Cardiac muscle cell (in vitro differentiated cells and primary cell): ENCODE data around the gene RFT1. TPM values are rescaled to one million over a fixed set of nuclear protein-coding genes. Genes with fewer than 3 reads are reported as not detected.

Experiments
- DNase-seq, 2 donors: peaks; one replicate each; pipeline versions ENCODE4 v3.0.0 to v3.0.0-alpha.2; 2010 to 2017; ENCODE audit warnings: low read depth in 1 of 2, low spot score in 1 of 2
- H3K27ac ChIP-seq: fragments of 200-600 bp; sonication (generic); 2 replicates; pipeline ENCODE4 v1.5.1; 2016
- H3K27me3 ChIP-seq: fragments of 200-600 bp; sonication (generic); 2 replicates; pipeline ENCODE4 v1.6.0; 2016; ENCODE audit warnings: control low read depth
- H3K36me3 ChIP-seq: fragments of 200-600 bp; sonication (generic); 2 replicates; pipeline ENCODE4 v1.5.1; 2016; ENCODE audit warnings: control low read depth
- H3K4me1 ChIP-seq: fragments of 200-600 bp; sonication (generic); 2 replicates; pipeline ENCODE4 v1.8.1; 2017; ENCODE audit warnings: low read depth, mild to moderate bottlenecking, mixed run types
- H3K4me3 ChIP-seq: fragments of 200-600 bp; sonication (generic); 2 replicates; pipeline ENCODE4 v1.5.1; 2016; ENCODE audit warnings: mild to moderate bottlenecking
- H3K9me3 ChIP-seq: fragments of 200-600 bp; sonication (generic); 2 replicates; pipeline ENCODE4 v1.5.1; 2017; ENCODE audit warnings: low read depth, mild to moderate bottlenecking, control low read depth
- CTCF ChIP-seq: IDR thresholded peaks from 2 replicates; pipeline ENCODE4 v1.5.1; 2012; ENCODE audit warnings: low read depth, mild to moderate bottlenecking, low read length
- polyA plus RNA-seq: library from polyadenylated mRNA; unstranded; fragments of >200 nt; fragmentation: Nextera tagmentation; extraction: Ambion mirVana; gene quantifications from 2 replicates; pipeline ENCODE4 v1.2.1, GENCODE V29; 2016
- total RNA-seq: library from RNA; depleted of rRNA; stranded (reverse); fragments of >200 nt; gene quantifications from 2 replicates; pipeline ENCODE4 v1.2.3, GENCODE V29; 2016

RFT1 gene
- total and polyA plus RNA-seq, 2 experiments from 2014 or later: 8.1 to 16.1 TPM

GRCh38 chr3:53103397-53104296 is 26.6 kb downstream of the RFT1 start:
- Histone ChIP-seq H3K4me3 (no peak overlapping the region), H3K36me3 (peaks cover 4% of the 10 kb centered on the region), H3K27me3 (peaks cover 56% of the 10 kb centered on the region), H3K4me1 (no peaks in the 10 kb centered on the region), H3K9me3 (no peaks in the 10 kb centered on the region), H3K27ac (no peak overlapping the region)
- peak in 1 of 2 donors; percentile 30 for DNase-seq
- no peak for TF ChIP-seq CTCF

GRCh38 chr3:53102601-53103147 is 27.6 kb downstream of the RFT1 start:
- Histone ChIP-seq H3K4me1 (no peaks in the 10 kb centered on the region), H3K27me3 (peaks cover 64% of the 10 kb centered on the region), H3K36me3 (peaks cover 4% of the 10 kb centered on the region), H3K27ac (no peak overlapping the region), H3K9me3 (no peaks in the 10 kb centered on the region), H3K4me3 (no peak overlapping the region)
- DNase-seq: no peak
- no peak for TF ChIP-seq CTCF

- DNase-seq: no peak
- TF ChIP-seq CTCF: no peak
- Histone ChIP-seq H3K36me3 (peaks cover 4% of the 10 kb centered on the region), H3K9me3 (no peaks in the 10 kb centered on the region), H3K27me3 (peaks cover 71% of the 10 kb centered on the region), H3K4me3 (no peak overlapping the region), H3K27ac (no peak overlapping the region), H3K4me1 (no peaks in the 10 kb centered on the region)
Observed at GRCh38 chr3:53101956-53102355, 28.3 kb downstream of the RFT1 start.

- Histone ChIP-seq H3K27me3 (peaks cover 79% of the 10 kb centered on the region), H3K36me3 (peaks cover 4% of the 10 kb centered on the region)
Observed at GRCh38 chr3:53100818-53101466, 29.3 kb downstream of the RFT1 start.

More at GRCh38 chr3:53100818-53101466, 29.3 kb downstream of the RFT1 start:
- no peak overlapping the region for H3K27ac ChIP-seq
- no peaks in the 10 kb centered on the region for H3K9me3 ChIP-seq
- no peak for TF ChIP-seq CTCF
- H3K4me3 ChIP-seq: no peak overlapping the region
- no peaks in the 10 kb centered on the region for H3K4me1 ChIP-seq
- DNase-seq: no peak
